ENCODE results near the gene GTPBP1. TPM values are rescaled to one million over a fixed set of nuclear protein-coding genes. Genes with fewer than 3 reads are reported as not detected.

GTPBP1 gene
- total RNA-seq, 1 donor from 2014 or later, result 18.1 TPM

- peak; percentile 95 to 98 for DNase-seq (ENCODE audit: low read depth in 2 of 2)
Observed at GRCh38 chr22:38700789-38701628, 4.7 kb upstream of the GTPBP1 start, which contains the start of gene JOSD1. Gene JOSD1, minus strand, starts transcription at chr22:38700943. Its CDS starts 956 bp downstream, at chr22:38699987.

GRCh38 chr22:38704654-38705234 is 1.0 kb upstream of the GTPBP1 start:
- DNase-seq (ENCODE audit: low read depth in 2 of 2), result peak in 1 of 2 donors; percentile 11

GRCh38 chr22:38706101-38706900 is 557 bp downstream of the GTPBP1 start:
- peak; percentile 48 to 51 for DNase-seq (ENCODE audit: low read depth in 2 of 2)

- DNase-seq (ENCODE audit: low read depth in 2 of 2), result no peak
Observed at GRCh38 chr22:38706901-38707195, 1.1 kb downstream of the GTPBP1 start.

GRCh38 chr22:38707346-38707745 is 1.6 kb downstream of the GTPBP1 start:
- peak in 1 of 2 donors; percentile 53 for DNase-seq (ENCODE audit: low read depth in 2 of 2)

GRCh38 chr22:38707984-38708383 is 2.2 kb downstream of the GTPBP1 start:
- no peak for DNase-seq (ENCODE audit: low read depth in 2 of 2)

- peak in 1 of 2 donors; percentile 25 for DNase-seq (ENCODE audit: low read depth in 2 of 2)
Observed at GRCh38 chr22:38709306-38709705, 3.6 kb downstream of the GTPBP1 start.

- no peak for DNase-seq (ENCODE audit: low read depth in 2 of 2)
Observed at GRCh38 chr22:38710351-38710750, 4.6 kb downstream of the GTPBP1 start.

GRCh38 chr22:38710866-38711265 is 5.1 kb downstream of the GTPBP1 start:
- no peak for DNase-seq (ENCODE audit: low read depth in 2 of 2)

GRCh38 chr22:38712486-38713207 is 6.9 kb downstream of the GTPBP1 start:
- DNase-seq (ENCODE audit: low read depth in 2 of 2), result no peak

- DNase-seq (ENCODE audit: low read depth in 2 of 2), result peak in 1 of 2 donors; percentile 43
Observed at GRCh38 chr22:38713921-38714320, 8.2 kb downstream of the GTPBP1 start.

GRCh38 chr22:38715176-38715764 is 9.5 kb downstream of the GTPBP1 start:
- DNase-seq (ENCODE audit: low read depth in 2 of 2), result no peak

- DNase-seq (ENCODE audit: low read depth in 2 of 2), result no peak
Observed at GRCh38 chr22:38715852-38716251, 10.1 kb downstream of the GTPBP1 start.

GRCh38 chr22:38716271-38716670 is 10.5 kb downstream of the GTPBP1 start:
- no peak for DNase-seq (ENCODE audit: low read depth in 2 of 2)

GRCh38 chr22:38716826-38717225 is 11.1 kb downstream of the GTPBP1 start:
- DNase-seq (ENCODE audit: low read depth in 2 of 2), result no peak

- DNase-seq (ENCODE audit: low read depth in 2 of 2), result no peak
Observed at GRCh38 chr22:38717244-38717643, 11.5 kb downstream of the GTPBP1 start.

GRCh38 chr22:38718414-38718813 is 12.7 kb downstream of the GTPBP1 start:
- DNase-seq (ENCODE audit: low read depth in 2 of 2), result peak; percentile 74 to 85

- DNase-seq (ENCODE audit: low read depth in 2 of 2), result no peak
Observed at GRCh38 chr22:38719196-38719595, 13.5 kb downstream of the GTPBP1 start.

GRCh38 chr22:38720350-38720749 is 14.6 kb downstream of the GTPBP1 start:
- DNase-seq (ENCODE audit: low read depth in 2 of 2), result no peak

- no peak for DNase-seq (ENCODE audit: low read depth in 2 of 2)
Observed at GRCh38 chr22:38721551-38721950, 15.8 kb downstream of the GTPBP1 start.

GRCh38 chr22:38724176-38724575 is 18.4 kb downstream of the GTPBP1 start:
- no peak for DNase-seq (ENCODE audit: low read depth in 2 of 2)
